HG03575 (cell line): ENCODE results near the gene ETFRF1.

Source experiments
- ATAC-seq: cut with Tn5 transposase; IDR thresholded peaks from one replicate; pipeline ENCODE4 v1.9.1; 2021; ENCODE audit not compliant: unreplicated experiment, insufficient number of reproducible peaks, low FRiP score; ENCODE audit errors: extremely low read depth

The ETFRF1 gene

GRCh38 chr12:25207411-25207810 lies 12.4 kb downstream of the ETFRF1 start:
- no peak for ATAC-seq

- ATAC-seq, result no peak
These were observed 12.8 kb downstream of the ETFRF1 start for GRCh38 chr12:25207846-25208245.

- ATAC-seq, result no peak
These were observed 13.5 kb downstream of the ETFRF1 start for GRCh38 chr12:25208554-25208953.

GRCh38 chr12:25213338-25213737 lies 18.3 kb downstream of the ETFRF1 start:
- no peak for ATAC-seq

- no peak for ATAC-seq
These were observed 41.2 kb downstream of the ETFRF1 start for GRCh38 chr12:25236190-25236589.

GRCh38 chr12:25236626-25237025 lies 41.6 kb downstream of the ETFRF1 start:
- ATAC-seq, result no peak

GRCh38 chr12:25241167-25242020 lies 46.4 kb downstream of the ETFRF1 start:
- ATAC-seq, result no peak

GRCh38 chr12:25242981-25243679 lies 48.1 kb downstream of the ETFRF1 start:
- no peak for ATAC-seq

GRCh38 chr12:25243680-25243990 lies 48.6 kb downstream of the ETFRF1 start:
- no peak for ATAC-seq

GRCh38 chr12:25245491-25245890 lies 50.5 kb downstream of the ETFRF1 start:
- no peak for ATAC-seq

- ATAC-seq, result no peak
These were observed 53.1 kb downstream of the ETFRF1 start for GRCh38 chr12:25248137-25248536.

- no peak for ATAC-seq
These were observed 53.7 kb downstream of the ETFRF1 start for GRCh38 chr12:25248732-25249131.

GRCh38 chr12:25249931-25250738 lies 55.1 kb downstream of the ETFRF1 start:
- ATAC-seq, result no peak

- peak; percentile 32 for ATAC-seq
These were observed 56.0 kb downstream of the ETFRF1 start, which contains the start of gene KRAS for GRCh38 chr12:25250744-25251730. KRAS (minus strand) TSS chr12:25250929.

GRCh38 chr12:25251769-25252168 lies 56.7 kb downstream of the ETFRF1 start:
- ATAC-seq, result no peak

GRCh38 chr12:25252946-25253345 lies 57.9 kb downstream of the ETFRF1 start:
- ATAC-seq, result no peak

GRCh38 chr12:25253371-25254068 lies 58.5 kb downstream of the ETFRF1 start:
- no peak for ATAC-seq

- ATAC-seq, result no peak
These were observed 59.3 kb downstream of the ETFRF1 start for GRCh38 chr12:25254271-25254880.
